GM18909 (cell line): Measurements from ENCODE around the gene FCN1.

Experiments
- ATAC-seq: cut with Tn5 transposase; IDR thresholded peaks from one replicate; pipeline ENCODE4 v1.9.1; 2021; ENCODE audit warnings: mild to moderate bottlenecking; ENCODE audit not compliant: unreplicated experiment, poor library complexity

The FCN1 gene

DNA sequence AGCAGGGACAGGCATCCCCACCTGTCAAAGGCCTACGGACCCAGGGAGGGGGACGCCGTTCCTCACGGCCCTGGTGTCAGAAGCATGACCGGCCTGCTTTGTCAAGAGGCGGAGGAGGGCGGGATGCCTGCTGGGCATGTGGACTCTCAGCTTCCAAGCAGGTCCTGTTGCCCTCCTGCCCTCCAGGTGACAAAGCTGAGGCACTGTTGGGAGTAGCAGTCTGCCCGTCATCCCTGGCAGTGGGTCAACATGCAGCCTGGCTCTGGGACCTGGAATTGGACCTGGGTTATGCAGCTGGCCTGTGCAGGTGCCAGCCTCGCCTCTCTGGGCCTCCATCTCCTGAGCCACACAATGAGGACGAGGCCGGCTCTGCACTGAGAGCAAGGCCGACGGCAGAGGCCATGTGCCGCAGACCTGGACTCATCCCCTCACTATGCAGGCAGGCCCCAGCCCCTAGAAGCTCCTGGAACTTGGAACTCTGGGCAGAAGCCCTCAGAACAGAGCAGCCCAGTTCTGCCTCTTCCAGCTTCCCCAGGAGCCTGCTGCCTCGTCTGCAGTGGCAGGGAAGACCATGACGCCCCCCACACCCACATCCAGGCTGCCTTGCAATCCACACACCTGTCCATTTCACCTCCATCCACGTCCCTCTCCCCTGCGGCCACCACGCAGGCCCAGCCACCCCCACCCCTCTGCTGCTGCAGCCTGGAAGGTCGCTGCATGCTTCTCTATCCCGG is 20.8 kb upstream of the FCN1 start:
- ATAC-seq, result no peak

DNA sequence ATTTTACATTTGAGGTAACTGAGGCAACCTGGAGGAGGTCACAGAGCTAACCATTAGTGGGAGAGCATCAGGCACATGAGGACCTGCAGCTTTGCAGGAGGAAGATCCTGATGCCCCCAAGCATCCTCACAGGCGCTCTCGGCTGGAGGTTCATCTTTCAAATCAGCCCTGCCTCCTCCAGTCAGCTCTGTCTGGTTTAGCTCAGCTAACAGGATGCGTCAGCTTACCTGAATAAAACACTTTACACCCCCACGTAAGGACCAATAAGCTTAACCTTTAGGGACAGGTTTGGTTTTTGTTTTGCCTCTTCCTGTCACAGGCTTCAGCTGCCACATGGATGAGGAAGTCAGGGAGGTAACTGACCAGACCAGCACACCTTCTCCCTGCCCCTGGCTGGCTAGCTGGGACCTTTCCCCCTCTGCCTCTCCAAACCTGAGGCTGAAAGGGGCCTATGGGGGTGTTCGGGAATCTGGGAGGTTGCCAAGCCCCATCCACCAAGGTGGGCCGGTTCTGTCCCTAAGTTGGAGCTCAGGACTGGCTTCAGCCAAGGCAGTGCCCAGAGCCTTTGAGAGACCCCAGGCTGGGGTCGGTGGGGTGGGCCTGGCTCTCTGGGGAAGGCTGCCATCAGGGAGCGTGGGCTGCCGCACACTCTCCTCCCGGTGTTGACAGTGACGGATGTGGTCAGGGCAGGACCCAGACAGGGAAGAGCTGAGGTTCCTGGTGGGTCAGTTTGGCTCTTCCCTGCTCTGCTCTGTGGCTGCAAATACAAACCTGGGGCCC is 20.0 kb upstream of the FCN1 start:
- no peak for ATAC-seq

DNA sequence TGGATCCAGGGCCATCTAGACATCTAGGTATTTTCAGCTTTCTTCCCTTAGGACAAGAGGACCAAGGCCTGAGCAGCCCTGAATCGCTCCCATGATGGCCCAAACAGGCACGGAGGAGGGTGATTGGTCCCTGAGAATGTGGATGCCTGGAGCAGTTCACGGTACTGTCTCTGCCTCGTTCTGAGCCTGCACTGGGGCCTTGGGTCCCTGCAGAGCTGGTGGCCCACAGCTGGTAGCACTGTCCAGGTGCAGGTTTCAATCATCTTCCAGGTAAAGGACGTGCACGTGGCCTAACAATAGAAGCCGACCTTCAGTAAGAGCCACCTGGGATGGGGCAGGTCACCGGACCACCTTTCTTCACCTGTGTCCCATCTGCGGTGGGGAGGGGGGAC is 19.4 kb upstream of the FCN1 start:
- ATAC-seq, result no peak

DNA sequence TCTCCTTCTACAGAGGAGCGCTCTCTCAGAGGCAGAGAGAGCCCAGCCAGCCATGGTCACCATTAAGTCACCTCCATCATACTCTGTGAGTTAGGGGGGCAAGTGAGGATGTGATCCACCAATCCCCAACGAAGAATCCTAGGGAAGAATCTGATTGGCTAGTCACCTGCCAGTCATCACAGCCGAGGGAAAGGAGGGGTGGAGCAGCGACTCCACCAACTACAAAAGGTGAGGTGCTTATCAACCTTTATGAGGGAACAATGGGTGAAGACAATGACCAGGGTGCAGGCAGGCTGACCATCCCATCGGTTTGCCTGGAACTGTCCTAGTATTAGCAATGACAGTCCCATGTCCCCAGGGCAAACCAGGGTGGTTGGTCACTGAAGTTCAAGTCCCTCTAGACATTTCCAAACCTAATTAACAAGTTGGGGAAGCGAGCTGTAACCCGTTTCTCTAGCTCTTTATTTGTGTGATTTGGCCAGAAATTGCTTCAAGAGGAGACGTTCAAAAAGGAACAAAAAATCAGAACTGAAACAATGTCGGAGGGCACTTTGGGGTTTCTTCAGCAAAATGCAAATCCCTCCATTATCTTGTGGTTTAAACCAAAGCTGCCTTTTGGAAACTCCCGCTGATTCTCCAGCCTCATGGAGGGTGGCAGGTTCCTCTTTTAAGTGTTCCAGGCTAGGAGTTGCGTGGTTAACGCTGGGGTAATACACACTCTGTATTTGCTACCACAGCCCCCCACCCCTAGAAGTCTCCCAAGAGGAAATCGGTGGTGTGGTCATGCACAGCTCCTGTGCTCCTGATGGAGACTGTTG is 18.8 kb upstream of the FCN1 start:
- ATAC-seq, result no peak

DNA sequence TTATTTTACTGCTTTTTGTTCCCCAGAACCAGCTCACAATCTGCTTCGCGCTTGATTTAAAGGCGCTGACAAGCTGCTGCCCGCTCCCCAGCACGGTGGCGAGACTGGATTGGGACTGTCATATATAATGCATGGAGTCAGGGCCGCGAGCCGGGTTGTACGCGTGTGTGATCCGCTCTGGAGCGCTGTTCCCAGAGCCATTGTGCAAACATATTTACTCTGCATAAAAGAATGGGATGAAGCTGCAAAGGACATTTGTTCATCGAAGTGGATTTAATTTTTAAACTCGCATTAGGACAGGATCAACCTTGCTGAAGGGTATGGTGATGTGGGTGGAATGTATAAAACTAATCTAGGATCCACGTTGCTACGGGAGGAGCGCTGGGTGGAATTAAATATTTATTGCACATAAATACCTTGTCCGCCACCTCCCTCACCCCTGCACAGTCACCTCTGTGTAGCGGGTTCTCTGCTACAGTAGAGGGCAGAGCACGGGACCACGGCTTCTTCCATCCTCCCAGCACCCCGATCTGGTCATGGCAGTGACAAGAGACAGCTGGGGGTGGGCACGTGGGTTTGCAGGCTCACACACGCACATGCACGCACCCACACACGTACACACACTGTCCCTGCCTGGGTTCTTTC is 18.1 kb upstream of the FCN1 start:
- ATAC-seq, result no peak

DNA sequence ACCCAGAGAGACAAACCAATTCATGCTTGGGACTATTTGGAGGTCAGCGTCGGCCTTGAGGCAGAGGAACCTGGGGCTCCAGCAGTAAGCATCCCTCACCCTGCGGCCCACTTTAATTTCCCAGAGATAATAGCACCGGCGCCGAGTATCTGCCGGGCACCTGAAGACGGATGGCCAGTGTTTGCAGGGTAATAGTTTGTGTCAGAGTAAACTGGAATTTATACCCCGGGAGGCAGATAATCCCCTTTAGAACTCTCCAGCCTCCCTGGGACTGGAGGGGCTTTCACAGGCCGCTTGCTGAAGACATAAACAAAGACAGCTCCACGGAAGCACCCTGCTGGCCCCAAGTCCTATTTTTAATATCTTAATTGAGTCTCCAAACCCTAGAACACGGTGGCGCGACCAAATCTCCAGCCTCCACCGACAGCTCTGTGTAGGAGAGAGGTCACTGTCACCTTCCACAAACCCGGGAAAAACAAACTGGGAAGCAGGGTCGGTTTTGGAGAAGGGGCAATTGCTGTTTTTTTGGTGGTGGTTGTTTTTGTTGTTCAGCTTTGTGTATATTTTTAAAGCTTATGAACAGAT is 17.4 kb upstream of the FCN1 start:
- no peak for ATAC-seq

DNA sequence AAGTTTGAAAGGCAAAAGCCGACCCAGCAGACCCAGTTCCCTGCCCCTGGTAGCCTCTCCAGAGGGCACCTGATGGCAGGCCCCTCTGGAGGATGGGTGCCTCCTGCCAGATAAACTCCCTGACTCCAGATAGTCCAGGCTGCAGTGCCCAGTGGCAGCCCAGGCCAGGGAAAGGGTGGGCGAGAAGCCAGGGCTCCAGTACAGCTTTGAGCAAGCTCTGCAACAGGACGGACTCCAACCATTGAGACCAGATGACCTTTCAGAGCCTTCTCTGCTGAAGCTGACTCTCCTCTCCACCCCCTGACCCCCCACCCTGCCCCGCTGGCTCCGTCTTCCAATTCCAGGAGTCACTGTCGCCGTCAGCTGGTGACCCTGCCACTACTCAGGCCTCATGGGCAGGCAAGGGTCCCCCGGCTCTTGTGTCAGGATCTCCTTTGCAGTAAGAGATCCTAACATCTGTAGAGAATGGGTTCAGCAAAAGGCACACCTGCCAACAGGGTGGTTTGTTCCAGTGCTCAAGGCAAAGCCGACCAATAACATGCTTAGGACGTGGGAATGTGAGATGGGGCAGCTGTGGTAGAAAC is 15.5 kb upstream of the FCN1 start:
- no peak for ATAC-seq

DNA sequence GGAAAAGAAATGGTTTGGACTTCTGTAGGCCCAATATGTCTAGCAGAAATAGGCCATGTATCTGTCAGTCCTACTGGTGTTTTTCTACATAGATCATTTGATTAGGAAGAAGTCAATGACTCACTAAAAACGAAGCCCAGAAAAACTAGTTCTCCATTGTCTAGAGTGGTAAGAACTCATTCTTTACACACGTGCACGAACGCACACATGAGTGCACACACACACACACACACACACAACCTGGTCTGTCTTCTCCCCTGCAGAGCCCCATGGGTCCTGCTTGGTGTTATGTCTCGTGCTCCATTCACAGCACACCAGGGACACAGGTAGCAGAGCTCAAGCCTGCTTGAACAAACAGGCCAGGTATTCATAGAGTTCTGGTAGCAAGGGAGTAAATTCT is 14.9 kb upstream of the FCN1 start:
- no peak for ATAC-seq

DNA sequence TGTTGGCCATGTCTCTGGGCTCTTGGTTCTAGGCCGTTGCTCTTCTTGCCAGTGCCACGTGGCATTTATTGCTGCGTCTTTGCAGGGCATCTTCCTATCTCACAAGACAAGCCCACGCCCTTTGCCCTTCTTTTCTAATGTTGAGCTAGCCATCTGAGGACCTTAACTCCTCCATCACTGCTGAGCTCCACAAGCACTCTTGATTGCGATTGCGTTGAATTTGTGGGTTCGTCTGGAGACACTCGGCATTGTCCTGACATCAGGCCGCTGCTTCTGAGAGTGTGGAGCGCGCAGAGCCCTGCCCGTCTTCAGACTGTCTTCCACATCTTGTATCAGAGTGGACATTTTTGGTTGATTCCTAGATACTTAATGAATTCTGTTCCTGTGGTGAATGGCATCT is 14.5 kb upstream of the FCN1 start:
- ATAC-seq, result no peak

DNA sequence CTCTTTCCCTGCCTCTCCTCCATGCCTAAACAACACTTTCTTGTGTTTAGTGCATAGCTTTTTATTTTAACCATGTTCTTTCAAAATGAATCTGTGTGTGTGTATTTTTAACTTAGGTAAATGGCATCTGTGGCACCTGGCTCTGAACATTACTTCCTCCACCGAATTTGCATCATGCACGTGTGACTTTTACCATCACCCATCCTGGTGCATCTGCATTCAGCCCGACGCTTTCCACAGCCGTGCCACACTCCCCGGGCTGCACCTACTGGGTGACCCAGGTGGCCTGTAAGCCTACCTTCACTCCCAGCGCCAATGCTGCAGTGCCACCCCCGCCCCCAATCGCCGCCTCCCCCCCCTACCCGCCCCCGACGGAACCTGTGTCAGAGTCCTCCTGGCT is 12.7 kb upstream of the FCN1 start:
- peak; percentile 61 for ATAC-seq

DNA sequence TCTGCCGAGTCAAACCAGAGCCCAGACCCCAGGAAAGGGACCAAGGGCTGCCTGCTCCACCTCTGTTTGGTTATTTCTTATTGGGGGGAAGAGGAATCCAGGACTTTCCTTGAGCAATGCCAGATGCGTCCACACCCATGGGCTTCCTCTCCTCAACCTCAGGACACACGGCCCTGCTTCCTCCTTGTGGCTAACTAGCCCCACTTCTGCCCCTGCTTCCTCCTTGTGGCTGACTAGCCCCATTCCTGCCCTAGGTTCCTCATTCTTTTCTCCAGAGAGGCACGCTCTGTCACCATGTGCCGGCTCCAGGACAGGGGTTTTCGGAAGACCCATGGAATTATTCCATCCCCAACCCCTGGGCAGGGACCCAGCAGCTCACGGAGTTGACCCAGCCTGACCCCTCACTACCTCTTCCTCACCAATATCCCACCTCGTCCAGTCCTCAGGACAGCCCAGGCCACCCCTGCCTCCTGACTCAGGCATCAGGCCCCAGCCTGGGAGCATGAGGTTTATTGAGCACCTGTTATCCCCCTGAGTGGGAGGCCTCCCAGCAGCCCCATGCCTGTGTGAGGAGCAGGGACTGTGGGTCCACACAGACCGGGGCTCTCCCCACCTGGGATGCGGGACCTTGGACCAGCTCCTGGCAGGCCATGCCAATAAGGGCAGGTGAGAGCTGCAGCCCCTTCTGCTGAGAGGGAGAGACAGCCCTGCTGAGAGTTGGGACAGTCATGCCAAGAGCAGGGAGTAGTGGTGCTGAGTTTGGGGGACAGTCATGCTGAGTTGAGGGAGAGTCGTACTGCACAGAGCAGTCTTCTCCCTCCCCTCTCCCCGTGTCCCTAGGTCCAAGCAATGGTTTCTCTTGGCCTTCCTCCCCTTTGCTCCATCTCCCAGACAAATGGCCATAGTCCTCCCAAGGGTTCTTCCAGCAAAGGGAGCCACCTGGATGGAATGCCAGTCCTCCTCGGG is 11.8 kb upstream of the FCN1 start:
- no peak for ATAC-seq

DNA sequence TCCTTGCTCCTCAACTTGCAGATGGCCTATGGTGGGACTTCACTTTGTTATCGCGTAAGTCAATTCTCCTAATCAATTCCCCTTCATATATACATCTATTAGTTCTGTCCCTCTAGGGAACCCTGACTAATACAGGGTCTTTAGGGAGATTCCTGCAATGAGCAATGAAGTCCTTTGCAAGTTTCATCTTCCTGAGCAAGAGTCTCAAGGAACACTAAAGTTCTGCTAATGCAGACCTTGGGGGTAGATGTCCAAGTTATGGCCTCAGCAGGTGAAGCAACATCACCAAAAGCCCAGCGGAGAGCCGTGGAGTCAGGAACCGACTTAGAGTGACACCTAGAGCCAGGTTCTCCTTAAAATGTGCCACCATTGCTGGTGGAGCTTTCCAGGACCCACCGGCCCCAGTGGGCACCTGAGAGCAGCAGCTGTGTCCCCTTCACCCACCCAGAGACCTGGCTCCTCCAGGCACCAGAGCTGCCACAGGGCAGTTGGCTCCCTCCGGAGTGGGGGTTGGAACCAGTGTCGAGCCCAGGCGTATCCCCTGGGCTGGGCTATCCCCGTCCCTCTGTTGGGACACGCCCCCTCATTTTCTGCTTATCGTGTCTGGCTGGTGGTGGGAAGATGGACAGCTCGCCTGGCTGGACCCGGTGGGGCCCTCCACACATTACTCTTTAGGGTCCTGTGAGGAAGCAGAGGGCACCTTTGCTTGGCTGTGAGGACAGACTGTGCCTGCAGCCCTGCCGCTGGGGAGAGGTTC is 10.9 kb upstream of the FCN1 start:
- no peak for ATAC-seq

DNA sequence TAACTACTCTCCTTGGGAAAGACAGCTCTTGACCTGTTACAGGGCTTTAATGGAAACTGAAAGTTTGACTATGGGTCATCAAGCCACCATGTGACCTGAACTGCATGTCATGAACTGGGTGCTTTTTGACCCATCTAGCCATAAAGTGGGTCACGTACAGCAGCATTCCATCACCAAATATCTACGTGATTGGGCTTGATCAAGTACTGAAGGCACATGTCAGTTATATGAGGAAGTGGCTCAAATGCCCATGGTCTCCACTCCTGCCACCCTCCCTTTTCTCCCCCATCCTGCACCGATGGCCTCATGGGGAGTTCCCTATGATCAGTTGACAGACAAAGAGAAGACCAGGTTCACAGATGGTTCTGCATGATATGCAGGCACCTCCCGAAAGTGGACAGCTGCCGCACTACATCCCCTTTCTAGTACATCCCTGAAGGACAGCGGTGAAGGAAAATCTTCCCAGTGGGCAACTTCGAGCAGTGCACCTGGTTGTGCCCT is 7.3 kb upstream of the FCN1 start:
- ATAC-seq, result no peak

DNA sequence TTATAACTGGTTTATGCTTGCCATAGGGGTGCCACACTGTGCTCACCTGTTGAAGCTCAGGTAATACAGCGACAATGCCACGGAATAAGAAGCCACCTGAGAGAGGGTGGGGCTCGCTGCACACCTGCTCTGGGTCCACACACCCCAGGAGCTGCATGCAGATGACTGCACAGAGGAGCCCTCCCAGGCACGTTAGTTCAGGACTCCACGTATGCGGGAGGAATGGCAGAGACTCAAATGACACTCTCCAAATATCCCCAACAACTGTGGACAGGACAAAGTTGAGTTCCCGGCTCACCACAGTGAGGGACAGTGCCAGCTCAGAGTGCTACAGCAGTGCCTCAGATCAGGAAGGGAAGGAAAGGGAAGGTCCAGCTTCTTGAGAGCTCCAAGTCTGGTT is 5.8 kb upstream of the FCN1 start:
- ATAC-seq, result no peak

DNA sequence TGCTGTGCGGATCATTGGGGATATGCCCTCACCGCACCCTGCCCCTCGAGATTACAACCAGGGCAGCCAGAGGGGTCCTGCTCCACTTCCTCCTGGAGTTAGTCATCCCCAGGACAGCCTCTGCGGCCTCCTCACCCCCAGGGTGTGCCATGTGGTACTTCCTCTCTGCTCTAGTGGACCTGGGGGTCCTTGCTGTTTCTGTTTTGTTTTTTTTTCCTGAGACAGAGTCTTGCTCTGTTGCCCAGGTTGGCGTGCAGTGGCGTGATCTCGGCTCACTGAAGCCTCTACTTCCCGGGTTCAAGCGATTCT is 5.2 kb upstream of the FCN1 start:
- no peak for ATAC-seq

DNA sequence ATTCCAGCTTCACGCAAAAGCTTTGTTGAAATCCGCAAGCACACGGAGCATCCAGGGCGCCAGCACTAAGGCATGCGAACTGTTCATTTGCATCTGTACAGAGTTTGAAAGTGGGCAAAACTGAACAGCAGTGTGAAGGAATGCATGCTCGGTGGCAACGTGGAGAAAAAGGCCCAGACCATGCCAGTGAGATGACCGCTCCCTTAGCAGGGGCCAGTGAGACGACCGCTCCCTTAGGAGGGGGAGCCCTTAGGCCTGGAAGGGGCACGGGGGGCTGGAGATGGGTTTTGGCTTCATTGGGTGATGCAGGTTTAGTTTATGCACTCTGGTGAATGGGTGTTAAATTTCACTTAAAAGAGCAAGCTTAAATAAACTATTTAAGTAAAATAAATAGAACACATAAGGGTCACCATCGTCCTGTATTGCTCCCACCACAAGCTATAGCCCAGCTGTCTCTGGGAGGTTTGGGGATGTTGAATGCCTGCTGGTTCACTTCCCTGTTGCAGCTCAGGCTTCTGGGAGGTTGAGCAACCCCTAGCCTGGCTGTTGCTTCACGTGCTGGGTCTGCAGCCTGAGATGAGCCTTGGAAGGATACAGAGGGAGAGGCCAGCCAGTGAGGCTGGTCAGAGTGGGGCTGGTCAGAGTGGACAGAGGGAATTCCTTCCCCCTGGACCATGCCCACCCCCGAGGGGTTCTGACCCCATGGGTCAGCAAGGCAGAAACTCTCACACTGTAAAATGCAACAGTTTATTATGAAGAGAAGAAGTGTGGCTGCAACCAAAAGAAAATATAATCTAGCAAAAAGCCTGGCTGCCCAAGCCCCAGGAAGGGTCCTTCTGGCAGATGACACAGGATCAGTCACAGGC is 4.6 kb upstream of the FCN1 start:
- no peak for ATAC-seq

DNA sequence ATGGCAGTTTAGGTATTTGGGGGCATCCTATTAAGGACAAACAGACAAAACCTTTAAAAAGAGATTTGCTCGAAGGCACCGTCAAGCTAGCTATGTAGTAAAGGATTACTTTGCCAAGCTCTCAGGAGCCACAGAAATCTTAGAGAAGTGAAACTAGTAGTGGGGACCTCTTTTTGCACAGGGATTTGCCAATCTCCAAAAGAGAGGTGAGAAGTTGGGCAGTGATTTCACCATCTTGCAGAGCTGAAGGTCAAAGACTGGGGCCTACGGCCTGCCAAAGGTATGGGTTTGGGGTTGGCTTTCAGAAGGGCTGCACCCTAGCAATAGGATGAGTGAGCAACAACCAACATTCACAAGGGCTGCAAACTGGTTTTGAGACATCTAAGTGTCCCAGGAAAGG is 1.6 kb upstream of the FCN1 start:
- ATAC-seq, result no peak
